ENCODE data around the gene UNC79. TPM values are rescaled to one million over a fixed set of nuclear protein-coding genes. Genes with fewer than 3 reads are reported as not detected.
"Not testable (repeated sequence)": the region's sequence is repeated elsewhere in the genome, so short reads cannot be mapped to it uniquely, and the experiment has no call there.

The UNC79 gene
- total and polyA plus RNA-seq, 7 experiments from 2014 or later = 0.05 to 0.15 (median 0.08) TPM; not detected in 3

GRCh38 chr14:93481758-93482157 is 51.0 kb downstream of the UNC79 start:
- peaks cover 0 to 4% (median 0%) of the 10 kb centered on the region in 11 donors for H3K9me3 Mint-ChIP-seq
- POLR2A ChIA-PET = no interaction called here
- no peaks in the 10 kb centered on the region for H3K36me3 Mint-ChIP-seq
- H3K4me3 ChIP-seq (ENCODE audit: low read length) = no peak overlapping the region
- H3K4me3 Mint-ChIP-seq = no peak overlapping the region
- peaks cover 0 to 3% of the 10 kb centered on the region in 2 donors for H3K27me3 ChIP-seq (ENCODE audit: control insufficient read depth in 2 of 2, insufficient read depth in 2 of 2, low read length in 2 of 2)
- no peaks in the 10 kb centered on the region for H3K36me3 ChIP-seq (ENCODE audit: control insufficient read depth in 2 of 3, insufficient read depth in 3 of 3, low read length in 3 of 3)
- H3K4me1 Mint-ChIP-seq = no peaks in the 10 kb centered on the region
- no peak for DNase-seq
- no peak overlapping the region for H3K27ac Mint-ChIP-seq
- no peaks in the 10 kb centered on the region for H3K9me3 ChIP-seq (ENCODE audit: control insufficient read depth in 2 of 3, low read length in 3 of 3)
- ATAC-seq = no peak
- intact Hi-C loops (cut with micrococcal nuclease) = no loop called here
- CTCF ChIA-PET = no interaction called here
- H3K4me1 ChIP-seq (ENCODE audit: control insufficient read depth in 2 of 2, insufficient read depth in 2 of 2, low read length in 2 of 2) = no peaks in the 10 kb centered on the region
- H3K27me3 Mint-ChIP-seq = peaks cover 2 to 42% (median 13%) of the 10 kb centered on the region in 5 donors
- H3K27ac ChIP-seq (ENCODE audit: low read depth, low read length) = no peak overlapping the region

- Histone ChIP-seq H3K4me3 (ENCODE audit: low read length) (no peak overlapping the region), H3K27me3 (ENCODE audit: control insufficient read depth in 2 of 2, insufficient read depth in 2 of 2, low read length in 2 of 2) (no peaks in the 10 kb centered on the region), H3K36me3 (ENCODE audit: control insufficient read depth in 2 of 3, insufficient read depth in 3 of 3, low read length in 3 of 3) (no peaks in the 10 kb centered on the region), H3K9me3 (ENCODE audit: control insufficient read depth in 2 of 3, low read length in 3 of 3) (no peaks in the 10 kb centered on the region), H3K27ac (ENCODE audit: low read depth, low read length) (no peak overlapping the region), H3K4me1 (ENCODE audit: control insufficient read depth in 2 of 2, insufficient read depth in 2 of 2, low read length in 2 of 2) (no peaks in the 10 kb centered on the region)
- Mint-ChIP-seq H3K4me1 (peaks cover 0 to 4% (median 0%) of the 10 kb centered on the region in 7 donors), H3K9me3 (peaks cover 0 to 9% (median 1%) of the 10 kb centered on the region in 11 donors), H3K36me3 (peaks cover 0 to 3% (median 0%) of the 10 kb centered on the region in 5 donors), H3K27ac (peak overlapping the region in 1 of 9 donors; percentile 38), H3K4me3 (no peak overlapping the region), H3K27me3 (peaks cover 2 to 21% (median 16%) of the 10 kb centered on the region in 5 donors)
- intact Hi-C loops (cut with micrococcal nuclease) = no loop called here
- ChIA-PET POLR2A (no interaction called here), CTCF (no interaction called here)
- ATAC-seq (no peak), DNase-seq (no peak)
These were observed 59.3 kb downstream of the UNC79 start for GRCh38 chr14:93490001-93490400.

- intact Hi-C loops (cut with micrococcal nuclease) = no loop called here
- CTCF ChIA-PET = no interaction called here
- H3K9me3 Mint-ChIP-seq = peaks cover 0 to 9% (median 1%) of the 10 kb centered on the region in 11 donors
- H3K4me1 Mint-ChIP-seq = peaks cover 0 to 4% (median 0%) of the 10 kb centered on the region in 7 donors
- H3K36me3 ChIP-seq (ENCODE audit: control insufficient read depth in 2 of 3, insufficient read depth in 3 of 3, low read length in 3 of 3) = no peaks in the 10 kb centered on the region
- no peaks in the 10 kb centered on the region for H3K9me3 ChIP-seq (ENCODE audit: control insufficient read depth in 2 of 3, low read length in 3 of 3)
- no peak overlapping the region for H3K4me3 Mint-ChIP-seq
- no peak overlapping the region for H3K4me3 ChIP-seq (ENCODE audit: low read length)
- H3K27ac Mint-ChIP-seq = no peak overlapping the region
- DNase-seq (no peak), ATAC-seq (peak; percentile 31)
- H3K27ac ChIP-seq (ENCODE audit: low read depth, low read length) = no peak overlapping the region
- POLR2A ChIA-PET = no interaction called here
- H3K36me3 Mint-ChIP-seq = peaks cover 0 to 3% (median 0%) of the 10 kb centered on the region in 5 donors
- H3K27me3 ChIP-seq (ENCODE audit: control insufficient read depth in 2 of 2, insufficient read depth in 2 of 2, low read length in 2 of 2) = no peaks in the 10 kb centered on the region
- peaks cover 0 to 17% (median 10%) of the 10 kb centered on the region in 5 donors for H3K27me3 Mint-ChIP-seq
- no peaks in the 10 kb centered on the region for H3K4me1 ChIP-seq (ENCODE audit: control insufficient read depth in 2 of 2, insufficient read depth in 2 of 2, low read length in 2 of 2)
These were observed 62.3 kb downstream of the UNC79 start for GRCh38 chr14:93493054-93493453.

- H3K27me3 ChIP-seq (ENCODE audit: control insufficient read depth in 2 of 2, insufficient read depth in 2 of 2, low read length in 2 of 2); H3K36me3 Mint-ChIP-seq; CTCF ChIA-PET; H3K9me3 ChIP-seq (ENCODE audit: control insufficient read depth in 2 of 3, low read length in 3 of 3); ATAC-seq; H3K9me3 Mint-ChIP-seq; H3K4me1 Mint-ChIP-seq; H3K4me3 Mint-ChIP-seq; DNase-seq; intact Hi-C loops (cut with micrococcal nuclease); H3K4me1 ChIP-seq (ENCODE audit: control insufficient read depth in 2 of 2, insufficient read depth in 2 of 2, low read length in 2 of 2); H3K27ac Mint-ChIP-seq; H3K36me3 ChIP-seq (ENCODE audit: control insufficient read depth in 2 of 3, insufficient read depth in 3 of 3, low read length in 3 of 3); H3K27ac ChIP-seq (ENCODE audit: low read depth, low read length); H3K4me3 ChIP-seq (ENCODE audit: low read length); POLR2A ChIA-PET: not testable (repeated sequence)
- peaks cover 0 to 17% (median 10%) of the 10 kb centered on the region in 5 donors for H3K27me3 Mint-ChIP-seq
These were observed 62.9 kb downstream of the UNC79 start for GRCh38 chr14:93493622-93494021.

- no peak overlapping the region for H3K4me3 ChIP-seq (ENCODE audit: low read length)
- no peak overlapping the region for H3K27ac Mint-ChIP-seq
- H3K4me3 Mint-ChIP-seq = no peak overlapping the region
- no peak for DNase-seq
- POLR2A ChIA-PET = no interaction called here
- no peaks in the 10 kb centered on the region for H3K4me1 ChIP-seq (ENCODE audit: control insufficient read depth in 2 of 2, insufficient read depth in 2 of 2, low read length in 2 of 2)
- H3K9me3 ChIP-seq (ENCODE audit: control insufficient read depth in 2 of 3, low read length in 3 of 3) = no peaks in the 10 kb centered on the region
- intact Hi-C loops (cut with micrococcal nuclease) = no loop called here
- no peak for ATAC-seq
- peaks cover 0 to 3% (median 0%) of the 10 kb centered on the region in 5 donors for H3K36me3 Mint-ChIP-seq
- H3K27me3 Mint-ChIP-seq = peaks cover 0 to 14% (median 6%) of the 10 kb centered on the region in 5 donors
- H3K36me3 ChIP-seq (ENCODE audit: control insufficient read depth in 2 of 3, insufficient read depth in 3 of 3, low read length in 3 of 3) = no peaks in the 10 kb centered on the region
- no peak overlapping the region for H3K27ac ChIP-seq (ENCODE audit: low read depth, low read length)
- CTCF ChIA-PET = no interaction called here
- H3K9me3 Mint-ChIP-seq = peaks cover 0 to 9% (median 1%) of the 10 kb centered on the region in 11 donors
- H3K27me3 ChIP-seq (ENCODE audit: control insufficient read depth in 2 of 2, insufficient read depth in 2 of 2, low read length in 2 of 2) = no peaks in the 10 kb centered on the region
- H3K4me1 Mint-ChIP-seq = peaks cover 0 to 4% (median 0%) of the 10 kb centered on the region in 7 donors
These were observed 66.4 kb downstream of the UNC79 start for GRCh38 chr14:93496856-93497741.

GRCh38 chr14:93510056-93510455 is 79.3 kb downstream of the UNC79 start:
- Histone ChIP-seq H3K4me1 (ENCODE audit: control insufficient read depth in 2 of 2, insufficient read depth in 2 of 2, low read length in 2 of 2) (no peaks in the 10 kb centered on the region), H3K27me3 (ENCODE audit: control insufficient read depth in 2 of 2, insufficient read depth in 2 of 2, low read length in 2 of 2) (no peaks in the 10 kb centered on the region), H3K27ac (ENCODE audit: low read depth, low read length) (no peak overlapping the region), H3K4me3 (ENCODE audit: low read length) (no peak overlapping the region), H3K36me3 (ENCODE audit: control insufficient read depth in 2 of 3, insufficient read depth in 3 of 3, low read length in 3 of 3) (no peaks in the 10 kb centered on the region), H3K9me3 (ENCODE audit: control insufficient read depth in 2 of 3, low read length in 3 of 3) (no peaks in the 10 kb centered on the region)
- Mint-ChIP-seq H3K36me3 (no peaks in the 10 kb centered on the region), H3K9me3 (peaks cover 0 to 2% (median 0%) of the 10 kb centered on the region in 11 donors), H3K27ac (no peak overlapping the region), H3K4me3 (no peak overlapping the region), H3K4me1 (no peaks in the 10 kb centered on the region), H3K27me3 (peaks cover 15 to 48% (median 38%) of the 10 kb centered on the region in 5 donors)
- POLR2A ChIA-PET = no interaction called here
- ATAC-seq (no peak), DNase-seq (no peak)
- intact Hi-C loops (cut with micrococcal nuclease) = no loop called here
- CTCF ChIA-PET = no interaction called here

GRCh38 chr14:93511001-93511400 is 80.3 kb downstream of the UNC79 start:
- H3K9me3 Mint-ChIP-seq = peaks cover 0 to 2% (median 0%) of the 10 kb centered on the region in 11 donors
- DNase-seq (no peak), ATAC-seq (no peak)
- CTCF ChIA-PET = no interaction called here
- Histone ChIP-seq H3K4me1 (ENCODE audit: control insufficient read depth in 2 of 2, insufficient read depth in 2 of 2, low read length in 2 of 2) (no peaks in the 10 kb centered on the region), H3K36me3 (ENCODE audit: control insufficient read depth in 2 of 3, insufficient read depth in 3 of 3, low read length in 3 of 3) (no peaks in the 10 kb centered on the region), H3K4me3 (ENCODE audit: low read length) (no peak overlapping the region), H3K27ac (ENCODE audit: low read depth, low read length) (no peak overlapping the region), H3K9me3 (ENCODE audit: control insufficient read depth in 2 of 3, low read length in 3 of 3) (no peaks in the 10 kb centered on the region), H3K27me3 (ENCODE audit: control insufficient read depth in 2 of 2, insufficient read depth in 2 of 2, low read length in 2 of 2) (no peaks in the 10 kb centered on the region)
- POLR2A ChIA-PET = no interaction called here
- no peaks in the 10 kb centered on the region for H3K4me1 Mint-ChIP-seq
- no peaks in the 10 kb centered on the region for H3K36me3 Mint-ChIP-seq
- no peak overlapping the region for H3K4me3 Mint-ChIP-seq
- H3K27me3 Mint-ChIP-seq = peaks cover 12 to 48% (median 38%) of the 10 kb centered on the region in 5 donors
- intact Hi-C loops (cut with micrococcal nuclease) = no loop called here
- no peak overlapping the region for H3K27ac Mint-ChIP-seq
